HFFc6 (cell line): ENCODE results near the gene GMFB. TPM values are rescaled to one million over a fixed set of nuclear protein-coding genes. Genes with fewer than 3 reads are reported as not detected.
A peak's percentile ranks its signal among the peaks of the same experiment; 100 is the strongest.

ENCODE experiments used
- DNase-seq: peaks from one replicate; pipeline ENCODE4 v3.0.0-alpha.2; 2018
- H3K27ac Mint-ChIP-seq: 2 replicates; pipeline ENCODE4 v1.8.0; 2020; ENCODE audit warnings: mild to moderate bottlenecking, mixed read lengths
- H3K27me3 Mint-ChIP-seq: 2 replicates; pipeline ENCODE4 v1.8.0; 2021; ENCODE audit warnings: mild to moderate bottlenecking, moderate library complexity, mixed read lengths; ENCODE audit not compliant: insufficient read depth
- H3K36me3 Mint-ChIP-seq: 2 replicates; pipeline ENCODE4 v1.8.0; 2021; ENCODE audit warnings: low read depth, mixed read lengths
- H3K4me1 Mint-ChIP-seq: 2 replicates; pipeline ENCODE4 v1.8.0; 2020; ENCODE audit warnings: low read depth, mixed read lengths
- H3K4me3 Mint-ChIP-seq: 2 replicates; pipeline ENCODE4 v1.8.0; 2020; ENCODE audit warnings: mild to moderate bottlenecking, moderate library complexity, mixed read lengths
- H3K9me3 Mint-ChIP-seq: 2 replicates; pipeline ENCODE4 v1.8.0; 2020; ENCODE audit warnings: mild to moderate bottlenecking, mixed read lengths
- CTCF ChIP-seq: fragments of 200-600 bp; sonication (generic); IDR thresholded peaks from 2 replicates; pipeline ENCODE4 v1.5.0; 2021; ENCODE audit warnings: antibody characterized with exemption, mild to moderate bottlenecking
- total RNA-seq, 6 experiments: library from RNA; stranded (reverse); fragmentation: NEBNext Ultra II Directional; extraction: Animal tissue kit (Norgen Biotek cat#: 25700); gene quantifications; 2 replicates in 1 of 6; 3 replicates in 5 of 6; pipeline ENCODE4 v1.2.3, GENCODE V29; 2021

GMFB gene
- total RNA-seq, 6 experiments from 2014 or later: 70.9 to 98.7 (median 77.1) TPM

GRCh38 chr14:54493293-54493692, 4.5 kb upstream of the GMFB start:
- no peaks in the 10 kb centered on the region for H3K36me3 Mint-ChIP-seq
- H3K4me1 Mint-ChIP-seq: peaks cover 24% of the 10 kb centered on the region
- H3K9me3 Mint-ChIP-seq: no peaks in the 10 kb centered on the region
- H3K27ac Mint-ChIP-seq: no peak overlapping the region
- H3K27me3 Mint-ChIP-seq: peaks cover 2% of the 10 kb centered on the region
- DNase-seq: no peak
- H3K4me3 Mint-ChIP-seq: no peak overlapping the region
- 0 out of 2 replicates have a peak, but pooled peaks have one; percentile 9 for TF ChIP-seq CTCF

GRCh38 chr14:54490445-54491175, 1.8 kb upstream of the GMFB start:
- no peak for TF ChIP-seq CTCF
- H3K27ac Mint-ChIP-seq: no peak overlapping the region
- H3K27me3 Mint-ChIP-seq: peaks cover 2% of the 10 kb centered on the region
- no peak for DNase-seq
- no peak overlapping the region for H3K4me3 Mint-ChIP-seq
- H3K36me3 Mint-ChIP-seq: peaks cover 20% of the 10 kb centered on the region
- peaks cover 38% of the 10 kb centered on the region for H3K4me1 Mint-ChIP-seq
- no peaks in the 10 kb centered on the region for H3K9me3 Mint-ChIP-seq

DNA sequence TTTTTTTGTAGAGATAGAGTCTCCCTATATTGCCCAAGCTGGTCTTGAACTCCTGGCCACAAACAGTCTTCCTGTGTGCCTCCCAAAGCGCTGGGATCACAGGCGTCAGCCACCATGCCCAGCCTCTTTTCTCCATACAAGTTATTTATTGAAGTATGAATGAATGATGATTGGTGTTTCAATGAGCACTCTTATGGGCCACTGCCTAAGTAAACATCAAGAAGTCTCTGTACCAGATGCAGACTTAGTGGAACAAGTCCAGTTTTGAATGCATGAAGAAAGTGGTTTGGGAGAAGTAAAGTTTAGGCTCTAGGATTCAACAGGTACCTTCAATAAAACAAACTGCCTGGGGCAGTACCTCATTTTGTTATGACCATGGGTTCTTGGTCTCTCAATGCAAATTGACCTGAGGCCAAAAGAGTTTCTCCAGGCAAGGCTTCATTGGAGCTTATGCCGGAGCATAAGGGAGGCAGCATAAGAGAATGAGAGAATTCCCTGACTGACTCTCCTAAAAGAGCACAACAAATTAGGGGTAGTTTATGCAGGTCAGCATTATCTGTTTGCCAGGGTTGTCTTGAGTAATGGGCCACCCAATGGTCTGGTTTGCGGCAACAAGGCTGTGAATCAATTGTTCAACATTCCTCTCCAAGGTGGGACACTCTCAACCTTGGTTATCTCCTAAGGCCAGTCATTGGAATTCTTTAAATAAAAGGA, 1.1 kb upstream of the GMFB start:
- TF ChIP-seq CTCF: no peak
- Mint-ChIP-seq H3K9me3 (no peaks in the 10 kb centered on the region), H3K4me1 (peaks cover 46% of the 10 kb centered on the region), H3K4me3 (peak overlapping the region; percentile 85), H3K27ac (peak overlapping the region; percentile 80), H3K36me3 (peaks cover 27% of the 10 kb centered on the region), H3K27me3 (peaks cover 2% of the 10 kb centered on the region)
- no peak for DNase-seq

- Mint-ChIP-seq H3K27me3 (peaks cover 2% of the 10 kb centered on the region), H3K4me3 (peak overlapping the region; percentile 85), H3K36me3 (peaks cover 30% of the 10 kb centered on the region), H3K4me1 (peaks cover 52% of the 10 kb centered on the region), H3K27ac (peak overlapping the region; percentile 80), H3K9me3 (no peaks in the 10 kb centered on the region)
- DNase-seq: no peak
- 0 out of 2 replicates have a peak, but pooled peaks have one; percentile 3 for TF ChIP-seq CTCF
Observed at GRCh38 chr14:54489318-54489683, 521 bp upstream of the GMFB start.

- peak overlapping the region; percentile 80 for H3K27ac Mint-ChIP-seq
- H3K4me3 Mint-ChIP-seq: peak overlapping the region; percentile 85
- peaks cover 36% of the 10 kb centered on the region for H3K36me3 Mint-ChIP-seq
- no peak for TF ChIP-seq CTCF
- peaks cover 2% of the 10 kb centered on the region for H3K27me3 Mint-ChIP-seq
- no peak for DNase-seq
- H3K9me3 Mint-ChIP-seq: no peaks in the 10 kb centered on the region
- peaks cover 62% of the 10 kb centered on the region for H3K4me1 Mint-ChIP-seq
Observed at GRCh38 chr14:54488318-54488645, 498 bp downstream of the GMFB start.
